ENCODE data around the gene CGA.

The CGA gene

GRCh38 chr6:87075168-87075567 is 19.7 kb downstream of the CGA start:
- Histone ChIP-seq H3K27me3 (peaks cover 5% of the 10 kb centered on the region), H3K4me3 (ENCODE audit: low read depth in 1 of 2, low read length in 1 of 2) (no peak overlapping the region), H3K36me3 (no peaks in the 10 kb centered on the region), H3K9me3 (no peaks in the 10 kb centered on the region), H3K27ac (no peak overlapping the region), H3K4me1 (ENCODE audit: control insufficient read depth in 1 of 2, insufficient read depth in 1 of 2, low read depth in 1 of 2, low read length in 1 of 2) (peaks cover 0 to 4% of the 10 kb centered on the region in 2 experiments)
- TF ChIP-seq, protein P1, sequence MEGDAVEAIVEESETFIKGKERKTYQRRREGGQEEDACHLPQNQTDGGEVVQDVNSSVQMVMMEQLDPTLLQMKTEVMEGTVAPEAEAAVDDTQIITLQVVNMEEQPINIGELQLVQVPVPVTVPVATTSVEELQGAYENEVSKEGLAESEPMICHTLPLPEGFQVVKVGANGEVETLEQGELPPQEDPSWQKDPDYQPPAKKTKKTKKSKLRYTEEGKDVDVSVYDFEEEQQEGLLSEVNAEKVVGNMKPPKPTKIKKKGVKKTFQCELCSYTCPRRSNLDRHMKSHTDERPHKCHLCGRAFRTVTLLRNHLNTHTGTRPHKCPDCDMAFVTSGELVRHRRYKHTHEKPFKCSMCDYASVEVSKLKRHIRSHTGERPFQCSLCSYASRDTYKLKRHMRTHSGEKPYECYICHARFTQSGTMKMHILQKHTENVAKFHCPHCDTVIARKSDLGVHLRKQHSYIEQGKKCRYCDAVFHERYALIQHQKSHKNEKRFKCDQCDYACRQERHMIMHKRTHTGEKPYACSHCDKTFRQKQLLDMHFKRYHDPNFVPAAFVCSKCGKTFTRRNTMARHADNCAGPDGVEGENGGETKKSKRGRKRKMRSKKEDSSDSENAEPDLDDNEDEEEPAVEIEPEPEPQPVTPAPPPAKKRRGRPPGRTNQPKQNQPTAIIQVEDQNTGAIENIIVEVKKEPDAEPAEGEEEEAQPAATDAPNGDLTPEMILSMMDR (IDR thresholded peaks at IDR 0.05) = no peak

DNA sequence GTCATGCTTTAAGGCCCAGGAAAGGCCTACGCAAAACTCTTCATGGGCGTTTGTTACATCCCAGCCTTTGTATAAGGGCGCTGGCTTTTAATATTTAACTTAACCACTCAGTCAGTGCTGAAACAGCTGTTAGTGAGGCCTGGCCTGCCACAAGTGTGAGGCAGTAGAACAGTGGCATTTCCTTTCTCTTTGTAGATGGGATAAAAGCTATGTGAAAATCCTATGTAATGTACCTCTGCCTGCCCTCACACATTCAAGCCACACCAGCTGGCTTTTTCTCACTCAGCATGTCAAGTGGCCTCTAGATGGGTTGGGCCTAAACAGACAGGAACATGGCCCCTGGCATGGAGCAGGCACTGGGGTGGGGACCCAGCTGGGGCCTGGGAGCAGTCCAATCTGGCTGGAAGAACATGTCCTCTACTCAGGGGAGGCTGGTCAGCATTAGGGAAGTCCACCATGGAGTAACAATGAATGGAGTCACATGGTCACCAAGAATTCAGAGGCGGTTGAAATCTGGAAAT is 20.7 kb downstream of the CGA start:
- Histone ChIP-seq H3K9me3 (no peaks in the 10 kb centered on the region), H3K4me1 (ENCODE audit: control insufficient read depth in 1 of 2, insufficient read depth in 1 of 2, low read depth in 1 of 2, low read length in 1 of 2) (peaks cover 0 to 3% of the 10 kb centered on the region in 2 experiments), H3K27ac (no peak overlapping the region), H3K4me3 (ENCODE audit: low read depth in 1 of 2, low read length in 1 of 2) (no peak overlapping the region), H3K36me3 (no peaks in the 10 kb centered on the region), H3K27me3 (peaks cover 5% of the 10 kb centered on the region)
- TF ChIP-seq, protein P1 (IDR thresholded peaks at IDR 0.05) = no peak

GRCh38 chr6:87071683-87072082 is 23.2 kb downstream of the CGA start:
- Histone ChIP-seq H3K9me3 (no peaks in the 10 kb centered on the region), H3K4me3 (ENCODE audit: low read depth in 1 of 2, low read length in 1 of 2) (no peak overlapping the region), H3K27ac (no peak overlapping the region), H3K27me3 (peaks cover 5% of the 10 kb centered on the region), H3K36me3 (no peaks in the 10 kb centered on the region), H3K4me1 (ENCODE audit: control insufficient read depth in 1 of 2, insufficient read depth in 1 of 2, low read depth in 1 of 2, low read length in 1 of 2) (peaks cover 9 to 14% of the 10 kb centered on the region in 2 experiments)
- TF ChIP-seq, protein P1 (IDR thresholded peaks at IDR 0.05) = no peak

DNA sequence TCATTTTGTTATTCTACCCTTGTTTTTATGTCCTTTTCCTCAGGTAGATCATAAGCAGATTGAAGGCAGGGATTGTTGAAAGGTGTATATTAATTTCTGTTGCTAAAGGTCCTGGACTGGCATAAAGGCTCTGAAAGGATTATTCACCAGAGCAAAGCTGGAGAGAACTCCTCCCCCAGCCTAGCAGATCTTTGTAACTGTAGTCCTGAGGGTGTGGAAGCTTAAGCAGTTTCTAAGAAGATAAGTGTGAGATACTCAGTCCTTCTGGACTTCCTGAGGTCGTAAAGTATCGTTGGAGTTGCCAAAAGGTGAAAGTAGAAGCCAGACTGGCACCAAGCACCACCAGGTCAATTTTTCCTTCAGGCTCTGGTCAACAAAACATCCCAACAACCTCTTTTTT is 24.2 kb downstream of the CGA start:
- Histone ChIP-seq H3K27me3 (peaks cover 5% of the 10 kb centered on the region), H3K9me3 (no peaks in the 10 kb centered on the region), H3K4me1 (ENCODE audit: control insufficient read depth in 1 of 2, insufficient read depth in 1 of 2, low read depth in 1 of 2, low read length in 1 of 2) (peaks cover 9 to 15% of the 10 kb centered on the region in 2 experiments), H3K27ac (no peak overlapping the region), H3K4me3 (ENCODE audit: low read depth in 1 of 2, low read length in 1 of 2) (no peak overlapping the region), H3K36me3 (no peaks in the 10 kb centered on the region)
- TF ChIP-seq, protein P1 (IDR thresholded peaks at IDR 0.05) = no peak

DNA sequence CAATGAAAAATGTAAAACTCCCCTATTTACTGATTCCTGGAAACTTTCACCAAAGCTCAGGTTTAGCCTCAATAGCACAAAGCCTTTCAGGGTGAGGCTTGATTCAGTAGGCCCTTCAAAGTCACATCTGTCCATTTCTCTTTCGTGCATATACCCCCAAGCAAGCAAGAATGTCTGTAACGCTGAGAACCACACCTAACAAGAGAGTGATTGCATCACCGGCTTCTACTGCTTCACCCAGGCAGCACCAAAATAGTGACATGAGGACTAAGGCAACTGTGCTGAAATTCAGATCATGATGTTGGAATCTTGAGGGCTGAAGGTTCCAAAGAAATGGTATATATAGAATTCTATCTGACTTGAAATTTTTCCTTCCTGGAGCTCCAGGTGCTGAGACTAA is 26.1 kb downstream of the CGA start:
- TF ChIP-seq, protein P1 (IDR thresholded peaks at IDR 0.05) = no peak
- no peak overlapping the region for H3K4me3 ChIP-seq (ENCODE audit: low read depth in 1 of 2, low read length in 1 of 2)
- H3K9me3 ChIP-seq = no peaks in the 10 kb centered on the region
- H3K36me3 ChIP-seq = no peaks in the 10 kb centered on the region
- H3K27me3 ChIP-seq = peaks cover 22% of the 10 kb centered on the region
- no peak overlapping the region for H3K27ac ChIP-seq
- H3K4me1 ChIP-seq (ENCODE audit: control insufficient read depth in 1 of 2, insufficient read depth in 1 of 2, low read depth in 1 of 2, low read length in 1 of 2) = peaks cover 9 to 15% of the 10 kb centered on the region in 2 experiments
